T-helper 22 cell (primary cell): Measurements from ENCODE around the gene TRMT10B.
"Not testable (repeated sequence)": the region's sequence is repeated elsewhere in the genome, so short reads cannot be mapped to it uniquely, and the experiment has no call there.

Source experiments
- DNase-seq: peaks from one replicate; pipeline ENCODE4 v3.0.0-alpha.2; 2020; ENCODE audit warnings: low read depth

TRMT10B gene

GRCh38 chr9:37751186-37751585, 2.4 kb upstream of the TRMT10B start:
- no peak for DNase-seq

DNA sequence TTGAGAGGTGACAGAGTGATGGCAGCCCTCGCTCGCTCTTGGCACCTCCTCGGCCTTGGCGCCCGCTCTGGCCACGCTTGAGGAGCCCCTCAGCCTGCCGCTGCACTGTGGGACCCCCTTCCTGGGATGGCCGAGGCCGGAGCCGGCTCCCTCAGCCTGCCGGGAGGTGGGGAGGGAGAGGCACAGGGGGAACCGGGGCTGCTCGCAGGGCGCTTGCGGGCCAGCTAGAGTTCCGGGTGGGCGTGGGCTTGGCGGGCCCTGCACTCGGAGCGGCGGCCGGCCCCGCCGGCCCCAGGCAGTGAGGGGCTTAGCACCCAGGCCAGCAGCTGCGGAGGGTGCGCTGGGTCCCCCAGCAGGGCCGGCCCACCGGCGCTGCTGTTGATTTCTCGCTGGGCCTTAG, 1.9 kb upstream of the TRMT10B start:
- not testable (repeated sequence) for DNase-seq

DNA sequence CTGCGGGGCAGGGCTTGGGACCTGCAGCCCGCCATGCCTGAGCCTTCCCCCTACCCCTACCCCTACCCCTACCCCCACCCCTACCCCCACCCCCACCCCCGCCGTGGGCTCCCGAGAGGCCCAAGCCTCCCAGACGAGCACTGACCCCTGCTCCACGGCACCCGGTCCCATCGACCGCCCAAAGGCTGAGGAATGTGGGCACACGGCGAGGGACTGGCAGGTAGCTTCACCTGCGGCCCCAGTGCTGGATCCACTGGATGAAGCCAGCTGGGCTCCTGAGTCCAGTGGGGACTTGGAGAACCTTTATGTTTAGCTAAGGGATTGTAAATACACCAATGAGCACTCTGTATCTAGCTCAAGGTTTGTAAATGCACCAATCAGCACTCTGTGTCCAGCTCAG, 1.5 kb upstream of the TRMT10B start:
- not testable (repeated sequence) for DNase-seq

DNA sequence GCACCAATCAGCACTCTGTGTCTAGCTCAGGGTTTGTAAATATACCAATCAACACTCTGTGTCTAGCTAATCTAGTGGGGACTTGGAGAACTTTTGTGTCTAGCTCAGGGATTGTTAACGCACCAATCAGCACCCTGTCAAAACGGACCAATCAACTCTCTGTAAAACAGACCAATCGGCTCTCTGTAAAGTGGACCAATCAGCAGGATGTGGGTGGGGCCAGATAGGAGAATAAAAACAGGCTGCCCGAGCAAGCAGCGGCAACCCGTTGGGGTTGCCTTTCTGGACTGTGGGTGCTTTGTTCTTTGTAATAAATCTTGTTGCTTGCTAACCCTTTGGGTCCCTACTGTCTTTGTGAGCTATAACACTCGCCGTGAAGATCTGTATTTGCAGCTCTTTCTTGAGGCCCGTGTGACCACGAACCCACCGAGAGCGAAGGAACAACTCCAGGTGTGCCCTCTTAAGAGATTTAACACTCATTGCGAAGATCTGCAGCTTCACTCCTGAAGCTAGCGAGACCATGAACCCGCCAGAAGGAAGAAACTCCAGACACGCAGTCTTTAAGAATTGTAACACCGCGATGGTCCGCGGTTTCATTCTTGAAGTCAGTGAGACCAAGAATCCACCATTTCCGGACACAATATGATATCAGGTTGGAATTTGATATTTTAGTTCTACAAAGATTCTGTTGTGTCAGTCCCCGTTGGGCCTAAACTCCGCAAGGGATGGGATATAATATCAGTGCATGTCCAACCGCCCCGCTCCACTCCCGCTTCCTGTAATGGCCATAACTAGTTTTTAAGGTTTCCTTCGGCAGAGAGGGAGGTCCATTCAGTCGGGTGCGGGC, 740 bp upstream of the TRMT10B start:
- no peak for DNase-seq

DNA sequence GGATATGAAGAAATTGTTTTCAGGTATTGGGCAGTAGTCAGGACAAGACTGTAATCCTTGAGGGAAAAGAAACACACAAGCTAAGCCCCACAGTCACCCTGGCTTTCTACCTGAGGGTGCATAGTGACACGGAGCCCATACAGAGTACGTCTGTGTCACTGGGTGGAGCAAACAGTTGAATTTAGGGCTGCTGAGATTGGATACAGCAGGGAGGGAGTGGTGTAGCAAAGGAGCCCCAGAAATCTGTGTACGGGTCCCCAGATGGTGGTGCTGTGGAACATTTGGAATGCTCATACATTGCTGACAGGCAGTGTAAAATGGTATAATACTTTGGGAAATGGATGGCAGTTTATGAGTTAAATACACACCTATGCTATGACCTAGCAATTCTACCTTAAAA, 5.1 kb downstream of the TRMT10B start:
- no peak for DNase-seq

GRCh38 chr9:37760416-37761161, 7.0 kb downstream of the TRMT10B start:
- no peak for DNase-seq

DNA sequence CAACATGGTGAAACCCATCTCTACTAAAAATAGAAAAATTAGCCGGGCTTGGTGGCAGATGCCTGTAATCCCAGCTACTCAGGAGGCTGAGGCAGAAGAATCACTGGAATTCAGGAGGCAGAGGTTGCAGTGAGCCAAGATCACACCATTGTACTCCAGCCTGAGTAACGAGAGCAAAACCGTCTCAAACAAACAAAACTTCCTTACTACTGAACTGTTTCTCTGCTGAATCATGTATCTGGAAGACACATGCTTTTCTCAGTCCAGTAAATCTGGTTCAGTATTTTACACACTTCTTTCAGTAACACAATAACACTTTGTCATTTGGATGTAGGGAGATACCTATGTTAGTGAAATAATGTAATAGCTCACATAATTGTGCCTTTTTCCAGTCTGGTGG, 7.9 kb downstream of the TRMT10B start:
- DNase-seq: no peak

GRCh38 chr9:37765263-37765662, 11.7 kb downstream of the TRMT10B start:
- not testable (repeated sequence) for DNase-seq

GRCh38 chr9:37769306-37769705, 15.7 kb downstream of the TRMT10B start:
- DNase-seq: no peak

- DNase-seq: no peak
These were observed 16.4 kb downstream of the TRMT10B start for GRCh38 chr9:37769995-37770394.

GRCh38 chr9:37775216-37775919, 21.8 kb downstream of the TRMT10B start:
- DNase-seq: no peak

DNA sequence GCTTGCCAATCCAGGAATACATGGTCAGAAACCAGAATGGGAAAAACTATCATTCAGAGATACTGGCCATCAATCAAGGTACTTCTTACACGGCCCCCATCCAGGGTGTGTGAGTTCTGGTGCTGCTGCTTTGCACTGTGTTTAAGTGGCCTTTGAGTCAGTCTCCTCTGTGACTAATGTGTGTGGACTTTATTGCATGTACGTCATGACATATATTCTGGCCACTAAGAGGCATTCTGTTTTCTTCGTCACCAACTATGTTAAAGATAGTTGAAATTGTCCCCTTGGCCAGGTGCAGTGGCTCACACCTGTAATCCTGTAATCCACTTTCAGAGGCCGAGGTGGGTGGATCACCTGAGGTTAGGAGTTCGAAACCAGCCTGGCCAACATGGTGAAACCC, 22.7 kb downstream of the TRMT10B start:
- no peak for DNase-seq

- DNase-seq: no peak
These were observed 24.9 kb downstream of the TRMT10B start for GRCh38 chr9:37778534-37778933.

GRCh38 chr9:37784291-37784615, 30.6 kb downstream of the TRMT10B start:
- no peak for DNase-seq

- peak; percentile 76 for DNase-seq
These were observed 31.2 kb downstream of the TRMT10B start, which contains the start of gene EXOSC3 for GRCh38 chr9:37784616-37785483. EXOSC3 (minus strand) TSS chr9:37785064; CDS start chr9:37785044, 20 bp downstream.

- no peak for DNase-seq
These were observed 33.5 kb downstream of the TRMT10B start for GRCh38 chr9:37787059-37787458.

DNA sequence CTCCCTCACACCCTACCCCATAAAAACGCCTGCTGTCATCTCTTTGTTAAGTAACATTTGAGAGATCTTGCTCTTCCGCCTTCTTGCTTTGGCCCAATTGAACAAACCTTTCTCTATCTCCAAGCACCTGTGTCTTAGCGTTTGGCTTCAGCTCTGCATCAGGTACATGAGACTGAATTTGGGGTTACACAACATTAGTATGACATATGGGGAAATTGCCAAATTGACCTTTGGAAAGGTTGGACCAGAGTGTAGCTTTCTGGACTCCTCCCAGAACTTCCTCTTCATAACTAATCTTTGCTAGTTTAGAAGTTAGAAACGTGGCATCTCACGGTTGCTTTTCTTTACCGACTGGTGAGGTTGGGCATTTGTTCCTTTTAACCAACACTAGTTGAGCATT, 34.7 kb downstream of the TRMT10B start:
- no peak for DNase-seq

- no peak for DNase-seq
These were observed 36.5 kb downstream of the TRMT10B start for GRCh38 chr9:37790096-37790495.

- DNase-seq: no peak
These were observed 38.5 kb downstream of the TRMT10B start for GRCh38 chr9:37792122-37792521.

- DNase-seq: no peak
These were observed 42.6 kb downstream of the TRMT10B start for GRCh38 chr9:37796232-37796631.

DNA sequence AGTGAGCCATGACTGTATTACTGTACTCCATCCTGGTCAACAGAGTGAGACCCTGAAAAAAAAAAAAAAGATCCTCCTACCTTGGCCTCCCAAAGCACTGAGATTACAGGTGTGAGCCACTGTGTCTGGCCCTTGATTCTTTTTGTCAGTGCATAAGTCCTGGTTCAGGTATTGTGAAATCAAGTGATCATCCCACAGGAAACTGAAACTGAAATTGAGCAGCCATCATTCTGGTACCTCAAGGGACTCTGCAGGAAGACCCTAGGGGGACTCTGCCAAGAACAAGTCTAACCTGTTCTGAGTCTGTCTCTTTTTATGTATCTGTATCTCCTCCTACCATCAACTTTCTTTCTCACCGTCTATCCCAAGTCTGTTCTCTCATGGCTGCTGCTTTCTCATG, 45.1 kb downstream of the TRMT10B start:
- DNase-seq: no peak
